ENCODE measurements around the gene PTPN2.

- TF ChIP-seq POLR2A (IDR thresholded peaks at IDR 0.05; ENCODE audit: low read depth, low read length) (peak; percentile 99), POLR2AphosphoS5 (IDR thresholded peaks at IDR 0.05; ENCODE audit: low read depth, low read length) (peak; percentile 99), TAF1 (IDR thresholded peaks at IDR 0.05; ENCODE audit: borderline replicate concordance, low read depth, low read length) (peak; percentile 68)
Observed at GRCh38 chr18:12883684-12884405, at the start of gene PTPN2.

All from GM12892 (cell line).